ENCODE measurements around the gene TMEM259.

DNA sequence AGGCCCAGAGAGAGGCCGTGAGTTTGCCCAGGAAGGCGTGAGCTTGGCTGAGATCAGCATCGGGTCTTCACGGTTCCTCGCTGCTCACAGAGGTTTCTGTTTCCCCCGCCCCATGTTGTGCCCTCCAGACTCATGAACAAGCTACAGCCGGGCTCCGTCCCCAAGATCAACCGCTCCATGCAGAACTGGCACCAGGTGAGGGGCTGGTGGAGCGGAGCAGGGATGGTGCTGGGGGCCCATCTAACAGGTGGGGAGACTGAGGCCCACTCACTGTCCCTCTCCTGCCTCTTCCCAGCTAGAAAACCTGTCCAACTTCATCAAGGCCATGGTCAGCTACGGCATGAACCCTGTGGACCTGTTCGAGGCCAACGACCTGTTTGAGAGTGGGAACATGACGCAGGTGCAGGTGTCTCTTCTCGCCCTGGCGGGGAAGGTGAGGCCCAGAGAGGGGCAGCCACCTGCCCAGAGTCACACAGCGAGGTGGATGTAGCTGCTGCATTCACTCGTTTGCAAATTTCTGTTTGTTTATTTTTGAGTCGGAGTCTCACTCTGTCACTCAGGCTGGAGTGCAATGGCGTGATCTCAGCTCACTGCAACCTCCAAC lies 11.4 kb upstream of the TMEM259 start:
- no peak for TF ChIP-seq POLR2A (IDR thresholded peaks at IDR 0.05)
- TF ChIP-seq, protein P1, sequence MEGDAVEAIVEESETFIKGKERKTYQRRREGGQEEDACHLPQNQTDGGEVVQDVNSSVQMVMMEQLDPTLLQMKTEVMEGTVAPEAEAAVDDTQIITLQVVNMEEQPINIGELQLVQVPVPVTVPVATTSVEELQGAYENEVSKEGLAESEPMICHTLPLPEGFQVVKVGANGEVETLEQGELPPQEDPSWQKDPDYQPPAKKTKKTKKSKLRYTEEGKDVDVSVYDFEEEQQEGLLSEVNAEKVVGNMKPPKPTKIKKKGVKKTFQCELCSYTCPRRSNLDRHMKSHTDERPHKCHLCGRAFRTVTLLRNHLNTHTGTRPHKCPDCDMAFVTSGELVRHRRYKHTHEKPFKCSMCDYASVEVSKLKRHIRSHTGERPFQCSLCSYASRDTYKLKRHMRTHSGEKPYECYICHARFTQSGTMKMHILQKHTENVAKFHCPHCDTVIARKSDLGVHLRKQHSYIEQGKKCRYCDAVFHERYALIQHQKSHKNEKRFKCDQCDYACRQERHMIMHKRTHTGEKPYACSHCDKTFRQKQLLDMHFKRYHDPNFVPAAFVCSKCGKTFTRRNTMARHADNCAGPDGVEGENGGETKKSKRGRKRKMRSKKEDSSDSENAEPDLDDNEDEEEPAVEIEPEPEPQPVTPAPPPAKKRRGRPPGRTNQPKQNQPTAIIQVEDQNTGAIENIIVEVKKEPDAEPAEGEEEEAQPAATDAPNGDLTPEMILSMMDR (IDR thresholded peaks at IDR 0.05), result no peak

Measured in body of pancreas (tissue), 4 donors.